Stimulated activated CD4-positive, alpha-beta T cell treated with anti-CD3 and anti-CD28 coated beads, Interleukin-1b, Interleukin-23, amount 100 ng/mL, for 4 hours (primary cell): Measurements from ENCODE around the gene MAP4K4.

Source experiments
- DNase-seq, 2 donors: peaks; one replicate each; pipeline ENCODE4 v3.0.0-alpha.2; 2020; ENCODE audit warnings: low read depth in 2 of 2

Gene MAP4K4

GRCh38 chr2:101812226-101812625 lies 114.7 kb downstream of the MAP4K4 start:
- DNase-seq = no peak

GRCh38 chr2:101814752-101815151 lies 117.2 kb downstream of the MAP4K4 start:
- no peak for DNase-seq

- DNase-seq = no peak
Observed at GRCh38 chr2:101815154-101815553, 117.6 kb downstream of the MAP4K4 start.

- no peak for DNase-seq
Observed at GRCh38 chr2:101815739-101816391, 118.4 kb downstream of the MAP4K4 start.

- DNase-seq = no peak
Observed at GRCh38 chr2:101816598-101816997, 119.1 kb downstream of the MAP4K4 start.

GRCh38 chr2:101817481-101817880 lies 120.0 kb downstream of the MAP4K4 start:
- DNase-seq = no peak

GRCh38 chr2:101818531-101819451 lies 121.3 kb downstream of the MAP4K4 start:
- no peak for DNase-seq

- no peak for DNase-seq
Observed at GRCh38 chr2:101820519-101820918, 123.0 kb downstream of the MAP4K4 start.

GRCh38 chr2:101821059-101821805 lies 123.7 kb downstream of the MAP4K4 start:
- DNase-seq = no peak

- DNase-seq = no peak
Observed at GRCh38 chr2:101821828-101822458, 124.4 kb downstream of the MAP4K4 start.

GRCh38 chr2:101823347-101823791 lies 125.9 kb downstream of the MAP4K4 start:
- DNase-seq = peak; percentile 48 to 64

- DNase-seq = no peak
Observed at GRCh38 chr2:101823859-101824258, 126.4 kb downstream of the MAP4K4 start.

- no peak for DNase-seq
Observed at GRCh38 chr2:101826716-101827115, 129.2 kb downstream of the MAP4K4 start.

- DNase-seq = no peak
Observed at GRCh38 chr2:101827246-101827645, 129.7 kb downstream of the MAP4K4 start.

- no peak for DNase-seq
Observed at GRCh38 chr2:101828257-101828656, 130.8 kb downstream of the MAP4K4 start.

- no peak for DNase-seq
Observed at GRCh38 chr2:101828673-101829334, 131.3 kb downstream of the MAP4K4 start.

- no peak for DNase-seq
Observed at GRCh38 chr2:101829429-101829828, 131.9 kb downstream of the MAP4K4 start.

GRCh38 chr2:101830146-101830545 lies 132.6 kb downstream of the MAP4K4 start:
- no peak for DNase-seq

GRCh38 chr2:101830555-101830954 lies 133.0 kb downstream of the MAP4K4 start:
- DNase-seq = no peak

- DNase-seq = peak; percentile 34 to 50
Observed at GRCh38 chr2:101831351-101831865, 133.9 kb downstream of the MAP4K4 start.

- no peak for DNase-seq
Observed at GRCh38 chr2:101832114-101832513, 134.6 kb downstream of the MAP4K4 start.
